K562 (cell line): Measurements from ENCODE around the gene GSTA2. TPM values are rescaled to one million over a fixed set of nuclear protein-coding genes. Genes with fewer than 3 reads are reported as not detected.
"Not testable (repeated sequence)": the region's sequence is repeated elsewhere in the genome, so short reads cannot be mapped to it uniquely, and the experiment has no call there.

Experiments used
- CXXC5 ChIP-seq: fragments of 250-450 bp; sonication (Bioruptor Pico); IDR thresholded peaks from 2 replicates; pipeline ENCODE4 v1.8.0; 2022; ENCODE audit warnings: inconsistent platforms, mild to moderate bottlenecking, moderate library complexity
- DMBX1 ChIP-seq: fragments of 250-450 bp; sonication (Bioruptor Pico); IDR thresholded peaks from 2 replicates; pipeline ENCODE4 v1.8.0; 2022; ENCODE audit warnings: inconsistent platforms, mild to moderate bottlenecking, moderate library complexity, borderline replicate concordance
- ID3 ChIP-seq, 2 experiments: fragments of 250-450 bp in 1 of 2; fragments of 450-650 bp in 1 of 2; sonication (Bioruptor Pico) in 1 of 2; IDR thresholded peaks; 2 replicates each; pipeline versions ENCODE4 v1.6.1 to v1.8.0; 2016 to 2021; ENCODE audit warnings: mild to moderate bottlenecking in 2 of 2, moderate library complexity in 2 of 2, missing compliant biosample characterization in 1 of 2, missing genetic modification characterization in 1 of 2
- NR4A1 ChIP-seq, 2 experiments: fragments of 250-450 bp in 1 of 2; fragments of 450-650 bp in 1 of 2; sonication (Bioruptor Pico) in 1 of 2; IDR thresholded peaks; 2 replicates each; pipeline versions ENCODE4 v1.4.0 to v1.6.1; 2016 to 2020; ENCODE audit warnings: mild to moderate bottlenecking in 2 of 2, missing compliant biosample characterization in 1 of 2, missing genetic modification characterization in 1 of 2, moderate library complexity in 1 of 2
- PTRF ChIP-seq: fragments of 450-650 bp; IDR thresholded peaks from 2 replicates; pipeline ENCODE4 v1.6.1; 2016; ENCODE audit warnings: mild to moderate bottlenecking, missing genetic modification characterization, missing compliant biosample characterization
- PTTG1 ChIP-seq: fragments of 450-650 bp; IDR thresholded peaks from 2 replicates; pipeline ENCODE4 v1.6.1; 2016; ENCODE audit warnings: low read depth, mild to moderate bottlenecking, missing genetic modification characterization, missing compliant biosample characterization
- PYGO2 ChIP-seq: fragments of 450-650 bp; IDR thresholded peaks from 2 replicates; pipeline ENCODE4 v1.6.1; 2016; ENCODE audit warnings: mild to moderate bottlenecking, missing genetic modification characterization, moderate library complexity, missing compliant biosample characterization
- YY1 ChIP-seq, 3 experiments: IDR thresholded peaks; 2 replicates each; pipeline ENCODE4 v1.6.1; 2011; ENCODE audit warnings: low read length in 2 of 3, mild to moderate bottlenecking in 2 of 3, moderate library complexity in 2 of 3, borderline replicate concordance in 1 of 3, control low read depth in 1 of 3, low read depth in 1 of 3; ENCODE audit not compliant: insufficient read depth in 3 of 3, insufficient replicate concordance in 2 of 3, control insufficient read depth in 1 of 3, insufficient read length in 1 of 3; ENCODE audit errors: extremely low read depth in 1 of 3
- ZNF583 ChIP-seq: fragments of 250-450 bp; sonication (Bioruptor Pico); IDR thresholded peaks from 2 replicates; pipeline ENCODE4 v1.4.0; 2020
- ZNF592 ChIP-seq: fragments of 450-650 bp; IDR thresholded peaks from 2 replicates; pipeline ENCODE4 v1.6.1; 2017; ENCODE audit warnings: antibody characterized with exemption, mild to moderate bottlenecking
- ZNF740 ChIP-seq, 3 experiments: fragments of 200-800 bp in 1 of 3; sonication (Bioruptor generic) in 1 of 3; sonication (generic) in 1 of 3; formaldehyde crosslinking in 1 of 3; IDR thresholded peaks; 2 replicates each; pipeline versions ENCODE4 v1.6.1 to v1.8.0; 2016 to 2022; ENCODE audit warnings: mild to moderate bottlenecking in 2 of 3, missing compliant biosample characterization in 2 of 3, missing genetic modification characterization in 2 of 3, missing genetic modification reagents in 1 of 3
- polyA plus RNA-seq, 8 experiments: library from polyadenylated mRNA; depleted of rRNA in 4 of 8; stranded (reverse) in 5 of 8; unstranded in 3 of 8; fragments of >200 nt; fragmentation: Nextera tagmentation in 2 of 8; fragmentation: Illumina TruSeq in 1 of 8; extraction: Ambion mirVana in 2 of 8; extraction: Trizol in 1 of 8; gene quantifications; 2 replicates each; pipeline versions ENCODE4 v1.2.1 to v1.2.3, GENCODE V29; 2011 to 2014; ENCODE audit warnings: inconsistent platforms in 1 of 8, missing spikeins in 1 of 8
- total RNA-seq, 7 experiments: library from RNA; depleted of rRNA in 6 of 7; stranded (reverse); fragments of >200 nt in 6 of 7; fragmentation: Illumina TruSeq in 2 of 7; extraction: Trizol in 2 of 7; gene quantifications; 2 replicates each; pipeline versions ENCODE4 v1.2.1 to v1.2.3, GENCODE V29; 2011 to 2021; ENCODE audit warnings: low replicate concordance in 1 of 7

Gene GSTA2
- total and polyA plus RNA-seq, 9 of the 15 experiments (the other 6 are each of a cell fraction or from before 2014, with no cell fraction given) = 0.11 to 0.24 (median 0.14) TPM; not detected in 3

DNA sequence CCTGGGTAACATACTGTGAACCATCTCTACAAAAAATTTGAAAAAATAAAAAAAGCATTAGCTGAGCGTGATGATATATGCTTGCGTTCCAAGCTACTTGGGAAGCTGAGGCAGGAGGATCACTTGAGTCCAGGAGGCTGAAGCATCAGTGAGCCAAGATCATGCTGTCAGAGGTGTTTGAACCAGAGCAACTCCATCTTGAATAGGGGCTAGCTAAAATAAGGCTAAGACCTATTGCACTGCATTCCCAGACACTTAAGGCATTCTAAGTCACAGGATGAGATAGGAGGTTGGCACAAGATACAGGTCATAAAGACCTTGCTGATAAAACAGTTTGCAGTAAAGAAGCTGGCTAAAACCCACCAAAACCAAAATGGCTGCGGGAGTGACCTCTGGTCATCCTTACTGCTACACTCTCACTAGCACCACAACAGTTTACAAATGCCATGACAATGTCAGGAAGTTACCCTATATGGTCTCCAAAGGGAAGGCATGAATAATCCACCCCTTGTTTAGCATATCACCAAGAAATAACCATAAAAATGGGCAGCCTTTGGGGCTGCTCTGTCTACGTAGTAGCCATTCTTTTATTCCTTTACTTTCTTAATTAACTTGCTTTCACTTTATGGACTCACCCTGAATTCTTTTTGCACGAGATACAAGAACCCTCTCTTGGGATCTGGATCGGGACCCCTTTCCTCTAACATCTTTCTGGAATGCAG, 58.3 kb downstream of the GSTA2 start (continued):
- not testable (repeated sequence) for TF ChIP-seq ZNF740, ID3, NR4A1 (CRISPR knock-in tag; IDR thresholded peaks at IDR 0.05)
- peak in 1 of 2 experiments; percentile 89; a peak in 2 of 4 replicates for TF ChIP-seq ZNF740 (tag; IDR thresholded peaks at IDR 0.05)
- peak; percentile 84 for TF ChIP-seq PYGO2
- 0 out of 2 replicates have a peak, but pooled peaks have one; percentile 20 for TF ChIP-seq DMBX1 (CRISPR knock-in tag)
- peak; percentile 81; the same call in 1 of the 2 replicates for TF ChIP-seq ID3 (tag; IDR thresholded peaks at IDR 0.05)
- 0 out of 2 replicates have a peak, but pooled peaks have one; percentile 61 for TF ChIP-seq ZNF583 (CRISPR knock-in tag)
- TF ChIP-seq PTRF (tag) = peak; percentile 66
- TF ChIP-seq PTTG1 (tag) = peak; percentile 58; the same call in 1 of the 2 replicates
- 0 out of 2 replicates have a peak, but pooled peaks have one; percentile 36 for TF ChIP-seq CXXC5 (CRISPR knock-in tag)
- peak; percentile 76 for TF ChIP-seq ZNF592
- TF ChIP-seq YY1 (IDR thresholded peaks at IDR 0.05; ENCODE audit: borderline replicate concordance in 1 of 3, control insufficient read depth in 1 of 3, extremely low read depth in 1 of 3, insufficient read depth in 3 of 3, insufficient read length in 1 of 3, insufficient replicate concordance in 2 of 3, low read depth in 1 of 3, low read length in 2 of 3) = peak in 1 of 3 experiments; percentile 39
- TF ChIP-seq NR4A1 (tag; IDR thresholded peaks at IDR 0.05) = peak; percentile 83
